DMS153 treated with DMSO at 0.1 percent for 48 hours (cell line): ENCODE measurements around the gene TMEFF2.

ENCODE experiments used
- DNase-seq: peaks from one replicate; lab custom pipeline; 2025; ENCODE audit not compliant: unreplicated experiment; lab: John Stamatoyannopoulos, UW

TMEFF2 gene

DNA sequence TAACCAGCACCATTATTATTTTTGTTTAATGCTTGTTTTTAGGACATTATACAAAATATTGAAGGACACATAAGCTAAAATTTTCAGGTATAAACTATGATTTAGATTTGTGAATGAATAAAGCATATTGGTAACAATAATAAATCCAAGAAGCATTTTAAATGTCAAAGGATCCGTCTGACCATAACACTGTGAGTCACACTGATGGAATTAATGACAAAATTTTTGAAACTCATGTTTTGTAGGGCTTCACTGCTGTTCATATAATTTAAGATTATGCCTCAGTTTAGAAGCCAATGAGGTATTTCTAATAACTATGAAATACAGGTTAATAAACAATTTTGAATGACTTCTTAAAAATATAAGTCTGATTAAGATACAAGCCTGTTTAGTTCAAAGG, 124.6 kb downstream of the TMEFF2 start:
- DNase-seq: no peak

- DNase-seq: no peak
Observed at GRCh38 chr2:192069417-192069816, 125.3 kb downstream of the TMEFF2 start.

DNA sequence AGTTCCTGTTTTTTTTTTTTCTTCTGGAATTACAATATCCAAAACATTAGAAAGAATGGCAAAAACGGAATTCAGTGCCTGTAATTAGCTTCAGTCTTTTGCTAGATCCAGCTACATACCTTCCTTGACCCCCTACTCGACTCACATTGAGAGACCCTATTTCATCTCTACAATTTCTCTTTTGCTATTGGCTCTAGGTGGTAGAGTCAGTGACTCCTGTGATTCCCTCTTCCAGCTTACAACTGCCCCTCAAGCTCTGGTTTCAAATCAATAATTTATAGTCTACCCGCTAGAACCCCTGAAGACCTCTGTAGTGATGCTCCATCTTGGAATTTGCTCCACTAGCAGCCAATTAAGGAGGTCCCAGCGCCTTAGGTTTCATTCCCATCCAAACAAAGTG, 125.8 kb downstream of the TMEFF2 start:
- DNase-seq: no peak

DNA sequence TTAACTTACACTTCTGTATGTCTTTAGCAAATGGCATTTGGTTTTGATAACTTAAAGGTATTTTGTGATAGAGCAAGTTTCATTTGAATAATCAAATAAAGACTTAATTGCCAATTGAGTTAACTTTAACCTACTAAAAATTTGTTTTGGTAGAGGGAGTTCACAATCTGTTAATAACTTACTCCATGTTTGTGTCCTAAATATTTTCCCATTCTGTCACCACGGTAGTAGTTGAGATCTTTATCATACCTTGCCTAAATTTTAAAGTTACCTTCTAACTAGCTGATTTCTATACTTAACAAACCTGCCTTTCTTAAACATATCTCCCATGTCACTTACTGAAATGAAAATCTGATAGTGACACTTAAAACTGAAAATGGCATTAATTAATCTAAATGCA, 127.1 kb downstream of the TMEFF2 start:
- no peak for DNase-seq

DNA sequence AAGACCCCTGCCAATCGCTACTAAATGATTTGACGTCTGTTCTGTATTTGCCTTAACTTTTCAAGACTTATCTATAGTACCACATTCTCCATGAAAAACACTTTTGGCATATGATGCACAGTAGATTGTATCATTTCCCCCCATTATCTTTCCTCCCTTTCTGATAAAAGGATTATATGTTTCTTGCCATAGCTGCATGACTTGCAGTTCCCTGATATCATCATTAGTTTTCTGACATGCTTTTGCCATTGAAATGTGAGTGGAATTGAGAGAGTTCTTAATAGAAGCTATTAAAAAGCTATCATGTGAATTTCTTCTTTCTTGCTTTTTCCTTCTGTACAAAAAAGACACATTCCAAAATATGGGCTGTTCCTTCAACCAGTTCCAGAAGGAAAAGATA, 130.3 kb downstream of the TMEFF2 start:
- no peak for DNase-seq

- DNase-seq: no peak
Observed at GRCh38 chr2:192060161-192060560, 134.6 kb downstream of the TMEFF2 start.

GRCh38 chr2:192059266-192059665, 135.5 kb downstream of the TMEFF2 start:
- DNase-seq: no peak

- DNase-seq: no peak
Observed at GRCh38 chr2:192053921-192054320, 140.8 kb downstream of the TMEFF2 start.

GRCh38 chr2:192051533-192051932, 143.2 kb downstream of the TMEFF2 start:
- no peak for DNase-seq

GRCh38 chr2:192049362-192049761, 145.4 kb downstream of the TMEFF2 start:
- DNase-seq: no peak

DNA sequence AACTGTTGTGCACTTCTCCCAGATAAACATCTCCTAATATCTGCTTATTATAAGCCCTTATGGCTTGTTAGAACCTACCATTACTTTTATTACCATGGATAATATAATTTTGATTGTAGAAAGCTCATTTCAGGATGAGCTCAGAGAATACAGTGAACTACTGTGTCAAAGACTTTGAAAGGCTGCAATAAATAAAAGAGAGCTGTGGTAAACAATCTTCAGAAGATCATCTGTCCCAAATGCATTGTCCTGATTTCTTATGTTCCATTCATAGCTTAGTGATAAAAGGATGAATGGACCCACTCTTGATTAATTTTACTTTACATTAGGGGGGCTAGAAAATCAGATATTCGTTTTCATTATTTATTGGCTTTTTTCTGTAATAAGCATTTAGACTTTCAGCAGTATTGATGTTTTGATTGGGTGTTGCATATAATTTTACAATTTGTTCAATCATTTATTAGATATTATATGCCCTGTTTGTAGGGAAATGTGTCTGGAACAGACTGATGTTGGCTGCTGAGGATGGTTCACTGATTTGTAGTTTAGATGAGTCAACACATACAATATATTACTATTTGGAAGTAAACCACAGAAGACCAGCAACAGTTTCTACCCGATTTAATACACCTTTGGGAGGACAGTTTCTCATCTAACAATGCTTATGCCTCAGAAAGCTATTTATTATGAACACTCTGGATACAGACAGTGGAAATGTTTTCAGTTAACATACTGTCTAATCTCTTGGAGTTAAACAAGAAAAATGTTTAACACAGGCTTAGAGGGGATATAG, 147.2 kb downstream of the TMEFF2 start:
- no peak for DNase-seq

DNA sequence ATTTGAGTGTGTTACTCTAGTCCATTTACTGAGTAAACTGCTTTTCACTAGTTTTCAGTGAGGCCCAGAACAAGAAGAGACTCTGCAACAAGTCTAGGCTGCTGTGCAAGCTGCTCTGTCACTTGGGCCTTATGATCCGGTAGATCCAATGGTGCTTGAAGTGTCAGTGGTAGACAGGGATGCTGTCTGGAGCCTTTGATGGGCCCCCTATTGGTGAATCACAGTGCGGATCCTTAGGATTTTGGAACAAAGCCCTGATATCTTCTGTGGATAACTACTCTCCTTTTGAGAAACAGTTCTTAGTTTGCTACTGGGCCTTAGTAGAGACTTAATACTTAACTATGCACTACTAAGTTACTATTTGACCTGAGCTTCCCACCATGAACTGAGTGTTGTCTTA, 150.2 kb downstream of the TMEFF2 start:
- DNase-seq: no peak

DNA sequence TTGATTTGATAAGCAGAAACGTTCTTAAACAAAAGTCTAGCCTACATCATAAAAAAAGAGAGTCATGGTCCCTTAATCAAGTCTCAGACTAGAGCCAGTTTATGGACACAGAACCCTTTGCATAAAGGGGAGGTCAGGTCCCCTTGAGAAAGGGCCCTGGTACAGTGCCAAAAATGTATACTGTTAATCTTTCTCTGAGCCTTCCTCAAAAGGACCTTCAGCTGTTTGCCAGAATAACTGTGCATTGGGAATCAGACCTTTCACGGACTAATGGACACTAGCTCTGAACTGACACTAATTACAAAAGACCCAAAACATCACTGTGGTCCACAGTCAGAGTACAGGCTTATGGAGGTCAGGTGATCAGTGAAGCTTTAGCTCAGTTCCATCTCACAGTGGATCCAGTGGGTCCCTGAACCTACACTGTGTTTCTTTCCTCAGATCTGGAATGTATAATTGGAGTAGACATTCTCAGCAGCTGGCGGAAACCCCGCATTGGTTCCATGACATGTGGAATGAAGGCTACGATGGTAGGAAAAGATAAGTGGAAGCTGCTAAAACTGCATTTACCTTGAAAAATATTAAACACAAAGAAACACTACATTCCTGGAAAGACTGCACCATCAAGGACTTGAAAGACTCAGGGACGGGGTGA, 151.4 kb downstream of the TMEFF2 start:
- no peak for DNase-seq

DNA sequence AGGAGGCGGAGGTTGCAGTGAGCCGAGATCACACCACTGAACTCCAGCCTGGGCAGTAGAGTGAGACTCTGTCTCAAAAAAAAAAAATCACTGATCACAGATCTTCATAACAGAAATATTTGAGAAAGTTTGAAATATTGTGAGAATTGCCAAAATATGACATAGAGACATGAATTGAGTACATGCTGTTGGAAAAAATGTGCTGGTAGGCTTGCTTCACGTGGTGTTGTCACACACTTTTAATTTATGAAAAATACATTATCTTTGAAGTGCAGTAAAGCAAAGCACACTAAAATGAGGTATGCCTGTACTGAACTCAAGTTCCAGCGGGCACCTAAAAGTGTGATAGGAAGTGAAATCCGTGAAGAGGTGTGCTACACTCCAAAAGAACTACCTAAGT, 152.6 kb downstream of the TMEFF2 start:
- no peak for DNase-seq

DNA sequence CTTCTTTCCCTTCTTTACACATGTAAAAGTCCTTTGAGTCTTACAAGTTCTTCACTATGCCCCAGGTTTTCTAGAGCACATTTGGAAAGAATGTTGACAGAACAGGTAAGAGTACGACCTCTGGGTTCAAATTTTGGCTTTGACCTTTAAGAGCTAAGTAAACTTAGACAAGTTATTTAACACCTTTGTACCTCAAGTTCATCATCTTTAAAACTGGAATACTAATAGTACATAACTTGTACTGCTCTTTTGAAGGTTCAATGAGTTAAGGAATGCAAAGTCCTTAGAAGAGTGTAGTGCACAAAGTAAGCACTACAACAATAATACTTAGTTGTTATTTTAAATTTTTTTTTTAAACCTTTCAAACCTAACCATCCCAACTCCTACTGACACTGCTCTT, 156.6 kb downstream of the TMEFF2 start:
- DNase-seq: no peak

DNA sequence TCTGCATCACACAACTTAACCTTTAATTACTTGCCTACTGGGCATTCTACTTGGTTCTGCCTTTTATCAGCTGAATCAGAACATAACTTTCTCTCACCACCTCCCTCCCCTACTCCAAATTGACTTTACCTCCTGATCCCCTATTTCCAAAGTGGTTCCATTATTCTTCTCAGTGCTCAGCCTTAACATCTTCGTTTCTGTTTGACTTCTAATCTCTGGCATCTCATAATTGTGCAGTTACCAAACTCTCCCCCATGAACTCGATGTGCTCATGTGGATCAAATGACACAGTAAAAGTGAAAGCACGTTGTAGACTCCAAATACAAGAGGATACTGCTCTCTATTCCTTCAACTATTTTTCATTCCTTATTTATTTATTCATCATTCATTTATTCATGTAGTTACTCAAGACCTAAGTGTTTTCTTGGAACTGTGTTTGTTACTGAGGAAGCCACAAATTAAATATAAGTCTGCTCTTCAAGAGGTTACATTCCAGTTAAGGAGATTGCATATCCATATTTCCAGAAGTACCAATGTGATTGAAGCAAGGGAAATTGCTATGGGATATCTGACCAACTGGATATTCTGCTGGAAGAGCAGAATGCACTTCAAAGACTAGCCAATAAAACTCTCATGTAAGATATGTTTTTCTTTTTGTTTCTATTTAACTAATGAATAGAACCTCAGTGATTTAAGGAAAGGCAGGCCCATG, 158.8 kb downstream of the TMEFF2 start:
- DNase-seq: no peak

- no peak for DNase-seq
Observed at GRCh38 chr2:192030856-192031255, 163.9 kb downstream of the TMEFF2 start.

GRCh38 chr2:192030289-192030688, 164.4 kb downstream of the TMEFF2 start:
- no peak for DNase-seq

DNA sequence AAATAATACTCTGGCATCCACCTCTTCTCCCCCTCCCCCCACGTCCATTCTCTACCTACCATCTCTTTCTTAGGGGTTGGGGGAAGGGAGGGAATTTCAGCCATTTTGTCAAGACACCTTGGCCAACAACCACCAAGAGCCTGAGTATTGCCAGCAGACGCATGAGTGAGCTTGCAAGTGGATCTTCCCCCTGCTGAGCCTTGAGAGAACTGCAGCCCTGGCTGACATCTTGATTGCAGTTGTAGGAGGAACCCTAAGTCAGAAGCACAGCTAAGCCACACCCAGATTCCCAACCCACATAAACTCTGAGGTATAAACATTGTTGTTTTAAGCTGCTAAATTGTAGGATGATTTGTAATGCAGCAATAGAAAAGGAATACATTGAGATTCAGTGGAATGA, 165.6 kb downstream of the TMEFF2 start:
- DNase-seq: no peak

DNA sequence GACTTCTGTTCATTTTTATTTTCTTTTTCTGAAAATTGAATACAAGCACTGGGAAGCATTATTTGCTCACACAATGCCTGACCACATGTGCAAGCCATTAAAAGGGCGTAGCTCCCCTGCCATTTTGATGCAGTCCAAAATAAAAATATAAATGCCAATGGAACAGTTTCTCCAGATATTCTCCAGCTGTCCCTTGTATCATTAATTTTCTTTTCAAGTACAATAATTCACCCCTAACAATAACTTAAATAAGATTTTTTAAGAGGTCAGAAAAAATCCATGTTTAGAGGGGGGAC, 168.0 kb downstream of the TMEFF2 start:
- no peak for DNase-seq

- DNase-seq: no peak
Observed at GRCh38 chr2:192026059-192026824, 168.5 kb downstream of the TMEFF2 start.

GRCh38 chr2:192025637-192026036, 169.1 kb downstream of the TMEFF2 start:
- no peak for DNase-seq
